HL-60/S4 treated with retinoic acid at 250 ng/mL for 4 days and 3 days (cell line): ENCODE results near the gene ADAMTS17.

ENCODE experiments used
- in situ Hi-C: fragments of 300-500 bp; cut with MboI; formaldehyde crosslinking; loops from 2 replicates; pipeline ENCODE4 v1.7.0; 2022; ENCODE audit warnings: low sequenced_read_pairs

ADAMTS17 gene

DNA sequence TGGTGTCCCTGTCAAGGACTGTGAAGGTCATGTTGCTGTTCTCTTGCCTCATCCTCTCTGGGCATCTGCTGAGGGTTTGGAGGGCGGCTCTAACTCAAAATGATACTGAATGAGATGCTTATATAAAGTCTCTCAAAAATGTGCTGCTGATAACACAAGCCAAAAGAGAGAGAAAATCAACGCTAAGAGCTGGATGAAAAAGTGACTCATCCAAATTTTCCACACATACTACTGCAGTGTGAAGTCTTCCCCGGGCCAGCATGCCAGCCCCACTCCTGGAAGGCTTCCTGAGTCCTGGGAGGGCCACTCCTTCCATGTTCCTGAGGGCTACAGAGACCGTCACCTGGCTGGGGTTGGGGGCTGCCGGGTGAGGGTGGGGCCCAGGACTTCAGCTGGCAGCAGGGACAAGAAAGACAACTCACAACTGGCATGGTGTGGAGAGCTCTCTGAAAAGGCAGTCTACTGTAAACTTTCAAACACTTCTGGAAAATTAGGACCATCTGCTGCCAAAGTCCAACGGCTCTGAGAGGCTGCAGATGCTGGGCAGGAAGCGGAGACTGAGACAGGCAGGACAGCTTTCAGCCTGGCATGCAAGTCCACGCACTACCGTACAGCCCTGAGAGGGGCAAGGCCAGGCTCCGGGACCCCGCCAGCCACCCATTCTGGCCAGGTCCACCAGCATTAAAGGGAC, 200.3 kb downstream of the ADAMTS17 start:
- in situ Hi-C loops = no loop called here

DNA sequence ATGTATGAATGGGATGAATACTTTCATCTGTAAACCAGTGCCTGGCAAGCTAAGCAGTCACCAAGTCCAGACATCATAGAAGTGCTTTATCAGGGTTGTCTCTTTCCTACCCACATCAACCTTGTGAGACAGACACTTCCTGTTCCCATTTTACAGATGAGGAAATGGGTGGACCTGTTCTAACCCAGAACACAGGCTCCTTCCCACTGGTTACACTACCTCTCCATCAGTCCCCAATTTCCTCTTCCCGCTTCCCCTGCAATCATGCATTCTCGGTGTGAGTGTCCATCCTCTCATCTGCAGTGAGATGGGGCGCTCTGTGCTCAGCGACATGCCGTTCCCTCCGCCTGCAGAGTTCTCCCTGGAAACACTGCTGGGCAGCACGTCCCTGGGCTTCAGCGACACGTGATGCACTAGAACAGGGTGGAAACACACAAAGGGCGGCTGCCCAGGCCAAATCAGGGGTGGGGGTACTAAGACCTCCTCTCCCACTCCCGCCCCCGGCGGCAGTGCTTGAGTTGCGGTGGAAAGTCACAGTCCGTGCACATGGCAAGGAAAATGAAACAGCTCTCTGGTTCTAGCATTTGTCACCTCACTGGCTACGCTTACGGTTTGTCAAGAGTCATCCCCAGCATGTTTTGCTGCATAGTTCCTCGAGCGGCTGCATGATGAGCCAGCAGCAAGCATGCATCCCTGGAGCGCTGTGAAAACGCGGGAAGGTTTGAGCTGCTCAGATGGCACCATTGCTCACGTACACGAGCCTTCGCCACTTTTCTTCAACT, 201.1 kb downstream of the ADAMTS17 start:
- in situ Hi-C loops = no loop called here

DNA sequence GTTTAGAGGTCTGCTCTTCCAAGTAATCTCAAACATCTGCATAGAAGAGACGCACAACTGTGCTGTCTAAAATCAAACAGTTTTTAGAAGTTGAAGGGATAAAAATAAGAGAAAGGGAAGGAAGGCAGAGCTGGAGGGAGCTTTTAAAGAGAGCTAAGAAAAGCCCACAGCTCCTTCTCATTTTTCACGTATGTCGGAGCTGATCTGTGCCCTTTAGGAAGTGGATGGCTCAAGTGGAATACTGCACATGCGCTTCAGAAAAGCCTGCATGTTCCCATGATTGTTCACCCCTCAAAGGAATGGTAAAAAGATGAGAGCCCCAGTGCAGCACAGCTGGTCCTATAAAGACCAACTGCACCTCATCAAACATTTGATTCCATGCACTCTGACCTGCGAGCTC, 207.2 kb downstream of the ADAMTS17 start:
- in situ Hi-C loops = no loop called here

DNA sequence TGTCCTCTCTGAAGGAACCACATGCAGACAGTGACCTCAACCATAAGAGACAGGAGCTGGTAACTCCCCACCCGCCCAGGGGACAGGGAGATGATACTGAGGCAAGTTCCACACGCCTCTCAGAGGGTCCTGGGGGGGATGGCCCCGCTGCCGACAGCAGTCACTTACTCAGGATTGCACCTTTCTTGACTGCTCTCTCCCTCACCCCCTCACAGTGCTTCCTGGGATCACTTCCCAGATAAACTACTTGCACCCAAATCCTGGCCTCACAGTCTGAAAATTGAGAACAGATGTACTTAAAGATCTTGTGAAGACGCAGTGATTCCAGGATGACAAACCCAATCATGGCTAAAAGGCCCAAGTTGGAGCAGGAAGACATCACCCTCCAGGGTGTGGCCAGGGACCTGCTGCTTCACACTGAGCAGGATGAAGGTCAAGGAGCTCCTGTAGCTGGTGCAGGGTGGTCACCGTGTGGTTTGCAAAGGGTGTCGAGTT, 207.6 kb downstream of the ADAMTS17 start:
- in situ Hi-C loops = no loop called here

DNA sequence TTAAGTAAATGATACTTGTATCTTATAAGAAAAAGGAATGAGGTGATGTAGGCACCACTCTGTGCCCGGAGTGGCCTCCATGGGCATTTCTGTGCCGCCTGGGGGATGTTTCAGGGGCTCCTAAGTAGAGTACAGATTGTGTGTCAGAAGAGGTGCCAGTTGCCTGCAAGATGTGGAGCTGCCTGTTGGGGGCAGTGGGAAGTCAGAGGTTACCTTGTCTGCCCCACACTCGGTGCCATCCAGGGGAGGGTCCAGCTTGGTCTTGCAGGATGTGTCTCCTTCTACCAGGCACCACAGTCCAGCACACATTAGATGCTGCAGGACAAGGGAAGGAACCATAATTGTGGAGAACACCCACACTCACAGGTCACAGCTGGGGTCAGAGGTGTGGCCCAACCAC, 208.8 kb downstream of the ADAMTS17 start:
- in situ Hi-C loops = no loop called here

DNA sequence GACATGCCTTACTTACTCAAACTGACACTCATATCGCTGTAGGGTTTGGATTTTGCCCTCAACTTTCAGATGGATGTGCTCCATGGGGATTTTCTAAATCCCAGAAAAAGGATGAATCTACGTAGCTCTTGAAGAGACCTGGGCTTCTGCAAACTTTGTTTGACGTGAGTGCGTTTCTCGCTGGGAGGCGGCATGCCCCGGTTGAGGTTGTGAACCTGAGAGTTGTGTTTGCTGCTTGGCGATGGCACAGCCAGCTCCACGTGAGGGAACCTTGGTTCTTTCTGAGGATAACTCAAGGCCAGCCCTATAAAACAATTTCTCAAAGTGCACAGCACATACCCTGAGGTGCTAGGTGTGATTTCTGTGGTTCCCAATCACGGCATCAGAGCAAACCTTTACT, 209.5 kb downstream of the ADAMTS17 start:
- in situ Hi-C loops = no loop called here

DNA sequence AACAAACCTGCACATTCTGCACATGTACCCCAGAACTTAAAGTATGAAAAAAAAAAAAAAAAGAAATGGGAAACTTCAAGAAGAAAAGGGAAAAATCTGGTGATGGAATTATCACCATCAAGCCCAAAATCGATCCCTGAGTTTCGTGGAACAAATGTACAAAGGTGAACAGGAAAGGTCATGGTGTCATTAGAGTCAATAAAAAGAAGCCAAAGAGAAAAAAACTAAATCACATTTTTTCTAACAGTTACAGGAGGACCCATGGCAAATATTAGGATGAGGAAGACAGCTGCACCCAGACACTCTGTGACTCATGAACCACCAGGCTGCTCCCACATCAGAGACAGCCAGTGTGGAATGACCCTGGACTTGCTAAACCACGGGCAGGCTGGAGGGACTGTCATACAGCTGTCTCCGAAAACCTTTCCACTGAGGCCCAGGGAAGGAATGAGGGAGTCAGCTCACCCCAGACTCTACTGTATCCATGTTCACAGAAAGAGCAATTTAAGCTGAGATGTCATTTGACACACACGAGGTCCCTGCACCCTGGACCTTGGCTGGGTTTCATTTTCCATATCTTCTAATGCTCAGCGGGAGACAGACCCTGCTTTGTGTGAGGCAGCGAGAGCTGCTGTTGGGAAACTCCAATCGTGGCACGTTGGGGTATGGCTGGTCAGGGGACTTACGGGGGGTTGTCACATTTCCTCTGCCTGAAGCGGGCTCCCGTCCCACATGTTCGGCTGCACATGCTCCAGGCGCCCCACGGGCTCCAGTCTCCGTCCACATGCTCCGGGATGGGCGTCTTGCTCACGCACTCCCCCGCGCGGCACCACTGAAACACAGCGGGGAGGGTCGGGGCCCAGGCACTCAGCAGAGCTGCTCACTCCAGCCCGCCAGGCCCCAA, 210.2 kb downstream of the ADAMTS17 start:
- in situ Hi-C loops = no loop called here

DNA sequence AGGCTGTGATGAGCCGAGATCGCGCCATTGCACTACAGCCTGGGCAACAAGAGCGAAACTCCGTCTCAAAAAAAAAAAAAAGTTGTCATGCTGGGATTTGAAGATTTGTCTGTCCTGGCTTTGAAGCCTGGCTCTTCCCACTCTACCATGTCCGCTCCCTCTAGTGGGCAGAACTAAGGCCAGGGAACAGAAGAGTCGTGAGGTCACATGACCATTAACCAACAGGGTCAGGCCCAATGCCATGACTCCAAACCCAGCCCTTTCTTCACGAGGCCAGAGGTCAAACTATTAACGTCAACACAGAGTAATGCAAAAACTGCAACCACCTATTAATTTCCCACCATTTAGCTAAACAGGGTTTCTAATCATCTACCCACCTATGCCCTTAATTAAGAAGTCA, 212.1 kb downstream of the ADAMTS17 start:
- in situ Hi-C loops = no loop called here

DNA sequence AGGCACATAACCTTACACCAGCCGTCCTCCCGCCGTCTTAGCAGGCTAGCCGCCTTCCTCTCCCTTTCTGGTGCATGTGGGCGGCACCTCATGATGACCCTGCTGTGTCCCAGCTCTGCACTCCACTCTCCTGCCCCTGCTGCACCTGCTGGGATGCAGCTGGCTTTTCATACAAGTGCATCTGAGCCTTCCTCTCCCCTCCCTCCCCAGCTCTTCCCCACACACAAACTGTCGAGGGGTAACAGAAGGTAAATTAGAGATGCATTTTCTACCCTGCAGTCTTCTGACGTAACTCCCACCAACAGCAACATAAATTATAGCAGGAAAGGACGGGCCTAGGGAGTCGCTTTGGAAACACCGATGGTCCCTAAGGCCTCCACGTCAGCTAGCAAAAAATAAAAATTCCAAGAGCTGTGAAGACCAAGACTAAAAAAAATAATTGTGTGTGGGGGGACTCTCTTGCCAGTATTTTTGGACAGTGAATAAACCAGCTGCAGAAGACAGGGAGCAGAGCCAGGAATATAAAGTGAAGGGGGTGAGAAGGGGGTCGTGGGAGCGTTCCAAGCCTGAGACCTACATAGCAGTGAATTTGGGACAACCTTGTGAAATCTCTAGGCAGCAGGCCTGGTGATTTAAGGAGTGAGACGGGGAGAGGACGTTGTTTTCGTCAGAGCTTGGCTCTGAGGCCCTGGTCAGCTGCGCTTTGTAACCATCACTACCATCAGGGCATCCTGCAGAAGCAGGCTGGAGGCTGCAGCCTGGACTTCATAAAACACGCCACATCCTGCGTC, 216.2 kb downstream of the ADAMTS17 start:
- in situ Hi-C loops = no loop called here

DNA sequence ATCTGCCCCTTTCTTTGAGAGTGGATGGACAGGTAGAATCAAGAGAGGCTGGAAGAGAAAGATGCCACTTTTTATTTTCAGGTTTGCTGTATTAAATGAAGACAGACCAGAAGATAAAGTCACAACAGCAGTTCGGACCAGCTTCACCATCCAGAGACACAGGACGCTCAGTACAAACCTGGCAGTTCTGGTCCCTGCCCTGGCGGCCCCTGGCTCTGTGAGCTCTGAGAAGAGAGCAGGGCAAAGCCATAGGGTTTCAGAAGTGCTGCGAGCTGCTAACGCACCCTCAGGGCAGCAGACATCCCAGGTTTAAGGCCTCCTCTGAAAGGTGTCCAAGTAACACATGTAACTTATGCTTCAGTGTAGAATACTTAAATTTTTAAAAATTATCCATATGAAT, 216.8 kb downstream of the ADAMTS17 start:
- in situ Hi-C loops = no loop called here

DNA sequence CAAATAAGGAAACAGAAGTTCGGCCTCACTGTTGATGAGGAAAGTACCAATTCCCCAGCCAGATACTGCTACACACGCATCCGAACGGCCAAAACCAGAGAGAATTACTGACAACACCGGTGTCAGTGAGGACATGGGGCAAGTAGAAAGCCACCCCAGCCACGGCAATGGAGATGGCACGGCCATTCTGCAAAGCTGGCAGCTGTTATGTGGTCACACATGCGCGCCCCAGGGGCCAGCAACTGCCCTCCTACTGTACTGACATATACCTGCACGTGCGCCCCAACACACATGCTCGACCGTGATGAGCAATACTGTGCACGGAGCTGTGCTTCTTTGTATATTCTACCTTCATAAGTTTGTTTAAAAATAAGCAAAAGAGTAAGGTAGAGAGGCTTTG, 217.4 kb downstream of the ADAMTS17 start:
- in situ Hi-C loops = no loop called here

DNA sequence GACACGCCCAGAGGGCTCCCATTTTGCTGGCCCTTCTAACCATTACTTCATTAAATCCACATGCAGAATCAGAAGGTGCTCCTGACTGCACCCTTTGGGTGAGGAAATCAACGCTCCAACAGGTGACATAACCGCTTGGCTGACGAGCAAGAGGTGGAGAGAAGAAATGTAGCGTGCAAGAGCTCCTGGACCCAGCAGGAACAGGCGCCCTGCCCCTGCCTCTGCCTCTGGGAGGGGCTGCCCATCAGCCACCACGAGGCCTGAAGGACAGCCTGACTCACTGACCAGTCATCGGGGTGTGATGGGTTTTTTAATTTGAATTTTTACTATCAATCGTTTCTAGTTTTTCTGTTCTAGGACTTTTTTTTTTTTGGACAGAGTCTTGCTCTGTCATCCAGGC, 218.2 kb downstream of the ADAMTS17 start:
- in situ Hi-C loops = no loop called here

DNA sequence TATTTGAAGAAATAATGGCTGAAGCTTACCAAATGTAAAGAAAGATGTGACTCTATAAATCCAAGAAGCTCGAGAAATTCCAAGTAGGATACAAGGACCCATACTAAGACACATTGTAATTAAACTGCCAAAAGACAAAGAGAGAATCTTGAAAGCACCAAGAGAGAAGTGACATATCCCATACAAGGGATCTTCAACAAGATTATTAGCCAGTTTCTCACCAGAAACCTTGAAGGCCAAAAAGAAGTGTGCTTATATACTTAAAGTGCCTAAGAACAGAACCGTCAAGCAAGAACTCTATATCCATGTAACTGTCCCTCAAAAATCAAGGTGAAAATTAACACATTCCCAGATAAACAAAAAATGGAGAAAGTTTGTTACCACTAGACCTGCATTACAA, 220.5 kb downstream of the ADAMTS17 start:
- in situ Hi-C loops = no loop called here

DNA sequence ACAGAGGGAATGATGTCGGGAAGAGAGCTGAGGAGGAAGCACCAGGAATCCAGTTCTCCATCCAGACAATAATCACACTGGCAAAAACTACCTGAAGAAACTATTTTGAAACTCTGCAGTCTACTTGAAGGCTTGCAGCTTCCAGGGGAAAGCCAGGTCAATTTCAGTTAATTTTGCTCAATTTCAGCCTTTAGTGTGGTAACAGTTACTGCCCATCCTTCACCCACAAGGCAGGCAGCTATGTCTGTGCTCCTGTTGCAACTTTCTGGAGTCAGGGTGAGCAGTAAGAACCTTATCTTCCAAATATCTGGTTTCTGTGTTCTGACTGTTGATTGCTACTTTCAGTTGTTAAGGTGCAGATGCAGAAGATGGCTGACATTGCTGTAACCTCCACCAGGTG, 221.7 kb downstream of the ADAMTS17 start:
- in situ Hi-C loops = no loop called here

DNA sequence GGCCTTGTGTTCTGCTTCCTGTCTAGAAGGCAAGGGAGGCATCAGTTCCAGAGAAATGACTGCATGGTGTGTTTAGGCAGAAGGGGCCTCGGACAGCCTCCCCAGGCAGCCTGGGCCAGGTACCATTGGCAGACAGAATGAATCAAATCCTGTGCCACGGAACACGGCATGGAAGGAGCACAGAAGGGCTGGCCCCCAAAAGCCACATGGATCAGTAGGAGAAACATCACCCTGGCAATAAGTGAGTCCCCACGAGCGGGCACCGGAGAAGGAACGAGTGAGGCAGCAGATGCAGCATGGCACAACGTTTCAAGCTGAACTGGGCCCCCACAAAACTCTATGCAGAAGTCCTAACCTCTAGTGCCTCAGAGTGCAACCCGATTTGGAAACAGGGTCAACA, 223.2 kb downstream of the ADAMTS17 start:
- in situ Hi-C loops = no loop called here

DNA sequence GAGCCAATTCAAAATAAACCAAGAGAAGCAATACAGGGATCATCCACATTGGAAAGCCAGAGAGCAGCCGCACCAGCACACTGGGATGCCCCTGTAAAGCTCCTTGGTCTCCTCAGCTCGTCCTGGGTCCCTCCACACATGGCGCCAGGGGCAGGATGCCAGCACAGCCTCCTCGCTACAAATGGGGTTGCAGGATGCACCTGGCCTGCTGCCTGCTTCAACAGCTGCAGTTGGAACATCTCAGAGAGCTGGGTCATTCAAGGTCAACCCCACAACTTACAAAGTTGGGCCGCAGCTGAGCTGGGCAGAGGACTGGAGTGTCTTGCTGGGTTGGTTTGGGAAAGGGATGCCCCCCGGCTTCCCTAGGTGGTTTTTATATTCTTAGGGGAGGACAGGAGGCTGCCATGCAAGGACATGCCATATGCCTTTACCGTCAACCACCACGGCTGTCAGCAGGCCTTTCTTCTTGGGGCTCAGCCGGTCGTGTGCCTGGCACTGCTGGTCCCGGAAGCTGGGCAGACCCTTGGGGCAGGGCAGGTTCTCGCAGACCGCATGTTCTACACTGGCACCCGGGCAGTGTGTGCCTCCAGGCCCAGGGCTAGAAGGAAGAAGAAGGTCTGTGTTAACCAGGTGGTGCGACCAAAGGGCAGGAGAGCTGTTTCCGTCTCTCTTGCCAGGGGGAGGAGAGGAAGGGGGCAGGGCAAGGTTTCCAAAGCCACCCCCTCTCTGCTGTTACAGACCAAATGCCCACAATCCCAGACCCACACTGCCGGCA, 225.2 kb downstream of the ADAMTS17 start:
- in situ Hi-C loops = no loop called here

DNA sequence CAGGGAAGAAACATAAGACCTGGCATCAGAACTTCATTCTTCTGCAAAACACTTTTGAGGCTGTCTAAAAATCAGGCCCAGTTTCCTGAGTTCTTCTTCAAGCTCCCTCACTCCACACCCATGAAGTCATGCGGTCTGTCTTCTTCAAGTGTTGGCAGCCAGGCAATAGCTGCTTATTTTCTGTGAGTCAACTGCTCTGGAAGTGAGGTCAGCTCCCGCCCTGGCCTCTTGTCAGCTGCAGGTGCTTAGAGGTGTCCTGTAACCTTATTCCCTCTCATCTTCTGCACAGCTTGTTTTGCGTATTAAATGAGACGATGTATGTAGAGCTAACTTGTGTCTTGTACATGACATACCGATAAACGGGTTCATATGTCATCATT, 226.1 kb downstream of the ADAMTS17 start:
- in situ Hi-C loops = no loop called here

DNA sequence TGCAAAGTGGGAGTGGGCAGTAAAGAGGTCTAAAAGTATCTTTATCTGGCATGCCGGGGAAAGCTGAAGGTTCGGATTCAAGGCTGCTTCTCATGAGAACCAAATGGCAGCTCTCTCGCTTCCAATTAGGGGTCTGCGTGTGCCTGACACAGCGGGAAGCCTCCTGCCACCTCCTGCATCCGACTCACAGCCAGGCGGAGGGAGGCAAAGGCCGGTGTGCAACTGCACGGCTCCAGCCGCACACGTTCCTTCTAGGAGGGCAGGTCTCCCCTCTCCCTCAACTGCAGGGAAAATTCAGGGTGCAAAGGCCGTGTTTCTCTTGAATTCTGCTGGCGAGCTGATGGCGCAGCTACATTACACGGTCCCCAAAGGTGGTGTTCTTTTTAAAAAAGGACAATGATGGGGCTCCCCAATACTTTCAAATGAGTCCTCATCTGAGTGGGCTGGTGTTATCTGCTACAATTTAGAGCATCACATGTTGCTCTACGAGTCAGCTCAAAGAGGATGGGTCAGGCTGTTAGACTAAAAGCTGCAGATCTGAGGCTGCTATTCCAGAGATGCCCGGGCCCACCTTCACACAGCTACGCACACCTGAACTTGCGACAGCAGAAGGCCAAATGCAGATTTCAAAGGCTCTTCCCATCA, 226.6 kb downstream of the ADAMTS17 start:
- in situ Hi-C loops = no loop called here

DNA sequence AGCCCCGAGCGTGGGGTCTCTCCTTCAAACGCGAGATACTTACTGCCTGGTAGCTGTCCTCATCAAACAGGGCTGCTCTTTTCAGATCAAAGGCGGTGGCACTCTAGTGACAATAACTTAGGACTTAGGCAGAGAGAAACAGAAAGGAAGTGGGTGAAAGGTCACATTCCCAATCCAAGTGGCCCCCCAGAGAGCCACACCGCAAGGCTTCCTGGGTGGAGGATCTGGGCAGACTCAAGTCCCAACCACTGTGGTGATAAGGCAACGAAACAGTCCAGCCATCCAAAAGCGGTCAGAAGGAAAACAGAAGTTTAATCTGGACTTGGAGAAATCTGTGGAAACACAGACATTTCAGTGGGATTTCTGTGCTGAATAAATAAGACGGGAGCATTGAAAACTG, 227.2 kb downstream of the ADAMTS17 start:
- in situ Hi-C loops = no loop called here
